GM12892 (cell line): ENCODE data around the gene CD247.

Source experiments
- POLR2A ChIP-seq: IDR thresholded peaks from 2 replicates; pipeline ENCODE4 v1.6.1; 2011; ENCODE audit warnings: low read depth, low read length, control low read depth
- POLR2AphosphoS5 ChIP-seq: IDR thresholded peaks from 2 replicates; pipeline ENCODE4 v1.6.1; 2011; ENCODE audit warnings: low read depth, low read length, control low read depth
- TAF1 ChIP-seq: IDR thresholded peaks from 2 replicates; pipeline ENCODE4 v1.6.1; 2011; ENCODE audit warnings: low read depth, mild to moderate bottlenecking, control low read depth, low read length, borderline replicate concordance

DNA sequence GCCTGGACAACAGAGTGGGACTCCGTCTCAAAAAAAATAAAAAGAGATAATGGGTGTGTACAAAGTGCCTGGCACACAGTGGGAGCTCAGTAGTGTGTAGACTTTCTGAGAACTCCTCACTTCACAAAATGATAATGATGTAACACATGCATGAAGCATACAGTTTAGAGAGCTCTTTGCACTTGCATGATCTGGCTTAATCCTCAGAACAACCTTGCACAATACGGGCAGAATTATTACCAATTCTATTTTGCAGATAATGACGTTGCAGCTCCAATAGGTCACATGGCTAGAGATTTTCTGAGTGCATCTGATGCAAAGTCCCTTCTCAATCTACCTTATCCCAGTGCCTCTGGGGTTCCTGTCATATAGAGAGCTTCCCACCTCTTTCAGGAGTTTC, 71.4 kb downstream of the CD247 start:
- TF ChIP-seq POLR2AphosphoS5 (no peak), TAF1 (no peak), POLR2A (no peak)
